Cardiac septum (tissue), 1 donor: ENCODE results near the gene ATP8B4. TPM values are rescaled to one million over a fixed set of nuclear protein-coding genes. Genes with fewer than 3 reads are reported as not detected.
"Not testable (repeated sequence)": the region's sequence is repeated elsewhere in the genome, so short reads cannot be mapped to it uniquely, and the experiment has no call there.

Experiments used
- DNase-seq: peaks from one replicate; pipeline ENCODE4 v3.0.0-alpha.2; 2020; ENCODE audit warnings: low spot score
- intact Hi-C: fragments of 100-400 bp; cut with DNase I; formaldehyde crosslinking; loops from one replicate; pipeline ENCODE4 v1.14.0; 2022
- long read RNA-seq: library from polyadenylated mRNA; unstranded; transcript quantifications from one replicate; pipeline ENCODE4 v2.0.0, GENCODE V29; 2021
- total RNA-seq: library from RNA; stranded (reverse); fragmentation: NEBNext Ultra II Directional; extraction: Animal tissue kit (Norgen Biotek cat#: 25700); gene quantifications from one replicate; pipeline ENCODE4 v1.2.1, GENCODE V29; 2021
- donor health status: DM: no; HTN: no; CAD: no.

ATP8B4 gene
- 3.1 TPM for total RNA-seq
- long read RNA-seq, partial matches to known transcripts, result 1 of 1 reads
- long read RNA-seq, other reads (novel, unspliced or antisense), result 0 of 1 reads

GRCh38 chr15:50119063-50120040 lies at the start of gene ATP8B4:
TSS of gene ATP8B4 (minus strand) at chr15:50119233. CDS start at chr15:50106966, 12,267 bp downstream.
- no peak for DNase-seq
- intact Hi-C loops, result no loop called here

DNA sequence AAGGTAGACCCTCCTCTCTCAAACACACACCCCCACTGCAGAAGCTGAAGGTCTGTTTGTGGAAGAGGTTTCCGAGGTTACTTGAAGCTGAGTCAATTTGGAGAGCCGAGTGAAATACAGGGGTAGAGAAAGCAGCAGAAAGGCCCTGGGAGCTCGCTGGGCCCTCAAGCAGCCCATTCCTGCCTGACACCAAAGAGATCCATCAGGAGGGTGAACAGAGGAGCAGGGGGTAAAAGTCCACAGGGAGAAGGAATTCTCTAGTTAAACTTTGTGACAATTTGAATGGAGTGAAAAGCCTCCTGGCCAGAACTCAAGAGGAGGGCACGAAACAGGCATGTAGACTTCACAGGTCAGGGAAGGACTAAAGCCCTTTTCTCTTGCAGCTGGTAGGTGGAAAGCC lies 49.3 kb upstream of the ATP8B4 start:
- intact Hi-C loops, result no loop called here
- no peak for DNase-seq

GRCh38 chr15:50167110-50167509 lies 48.1 kb upstream of the ATP8B4 start:
- DNase-seq, result no peak
- intact Hi-C loops, result no loop called here

- intact Hi-C loops, result no loop called here
- DNase-seq, result no peak
Measured at GRCh38 chr15:50166216-50166615, 47.2 kb upstream of the ATP8B4 start.

DNA sequence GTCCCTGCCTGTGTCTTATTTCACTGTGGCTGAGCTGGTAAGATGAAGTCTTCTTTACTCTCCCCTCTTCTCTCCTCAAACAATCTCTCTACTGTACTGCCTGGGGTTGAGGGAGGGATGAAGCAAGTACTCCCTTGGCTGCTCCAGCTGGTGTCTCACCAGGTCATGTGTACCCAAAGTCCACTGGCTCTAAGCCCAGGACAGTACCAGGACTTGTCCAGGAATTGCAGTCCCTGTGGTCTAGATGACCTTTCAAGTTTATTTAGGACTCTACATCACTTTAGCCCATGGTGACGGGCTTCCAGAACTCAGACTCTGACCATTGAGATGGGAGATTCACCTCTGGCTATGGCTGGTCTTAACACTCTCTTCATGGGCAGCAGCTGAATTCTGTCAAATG lies 45.4 kb upstream of the ATP8B4 start:
- intact Hi-C loops, result no loop called here
- no peak for DNase-seq

- DNase-seq, result no peak
- intact Hi-C loops, result no loop called here
Measured at GRCh38 chr15:50163719-50164410, 44.8 kb upstream of the ATP8B4 start.

DNA sequence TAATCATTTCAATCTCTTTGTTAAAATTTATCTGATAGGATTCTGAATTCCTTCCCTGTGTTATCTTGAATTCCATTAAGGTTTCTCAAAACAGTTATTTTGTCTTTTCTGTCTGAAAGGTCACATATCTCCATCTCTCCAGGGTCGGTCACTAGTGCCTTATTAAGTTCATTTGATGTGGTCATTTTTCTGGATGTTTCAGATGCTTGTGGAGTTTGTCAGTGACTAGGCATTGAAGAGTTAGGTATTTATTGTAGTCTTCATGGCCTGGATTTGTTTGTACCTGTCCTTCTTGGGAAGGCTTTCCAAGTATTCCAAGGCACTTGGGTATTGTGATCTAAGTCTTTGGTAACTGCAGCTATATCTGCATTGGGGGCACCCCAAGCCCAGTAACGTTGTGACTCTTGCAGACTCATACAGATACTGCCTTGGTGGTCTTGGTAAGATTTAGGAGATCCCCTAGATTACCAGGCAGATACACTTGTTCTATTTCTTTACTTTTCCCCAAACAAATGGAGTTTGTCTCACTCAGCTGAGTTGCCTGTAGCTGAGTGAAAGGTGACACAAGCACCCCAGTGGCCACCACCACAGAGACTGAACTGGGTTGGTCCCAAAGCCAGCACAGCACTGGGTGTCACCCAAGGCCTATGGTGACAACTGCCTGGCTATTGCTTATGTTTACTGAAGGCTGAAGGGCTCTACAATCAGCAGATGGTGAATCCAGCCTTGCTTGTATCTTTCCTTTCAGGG lies 44.1 kb upstream of the ATP8B4 start:
- DNase-seq, result no peak
- intact Hi-C loops, result no loop called here

DNA sequence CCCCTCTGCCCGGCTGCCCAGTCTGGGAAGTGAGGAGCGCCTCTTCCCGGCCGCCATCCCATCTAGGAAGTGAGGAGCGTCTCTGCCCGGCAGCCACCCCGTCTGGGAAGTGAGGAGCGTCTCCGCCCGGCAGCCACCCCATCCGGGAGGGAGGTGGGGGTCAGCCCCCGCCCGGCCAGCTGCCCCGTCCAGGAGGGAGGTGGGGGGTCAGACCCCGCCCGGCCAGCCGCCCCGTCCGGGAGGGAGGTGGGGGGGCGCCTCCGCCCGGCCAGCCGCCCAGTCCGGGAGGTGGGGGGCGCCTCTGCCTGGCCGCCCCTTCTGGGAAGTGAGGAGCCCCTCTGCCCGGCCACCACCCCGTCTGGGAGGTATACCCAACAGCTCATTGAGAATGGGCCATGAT lies 39.2 kb upstream of the ATP8B4 start:
- DNase-seq, intact Hi-C loops: not testable (repeated sequence)

GRCh38 chr15:50151476-50151875 lies 32.4 kb upstream of the ATP8B4 start:
- intact Hi-C loops, result no loop called here
- DNase-seq, result no peak

DNA sequence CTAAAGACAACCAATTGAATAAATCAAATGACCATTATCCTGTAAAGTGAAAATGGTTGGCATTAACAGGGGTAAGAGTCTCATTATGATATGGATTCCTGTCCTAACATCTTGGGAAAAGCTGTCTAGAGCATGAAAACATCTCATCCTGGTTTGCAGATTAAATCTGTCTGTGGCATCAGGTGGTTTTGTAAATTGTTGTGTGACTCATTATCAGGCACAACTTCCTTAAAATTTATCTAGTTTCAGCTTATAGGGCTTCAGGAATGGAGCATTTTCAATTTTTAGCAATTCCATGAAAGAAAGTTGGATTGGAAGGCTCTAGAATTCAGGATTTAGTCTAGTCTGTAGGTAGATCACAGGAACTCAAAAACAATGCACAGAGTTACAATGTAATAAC lies 31.8 kb upstream of the ATP8B4 start:
- intact Hi-C loops, result no loop called here
- no peak for DNase-seq

GRCh38 chr15:50150349-50150748 lies 31.3 kb upstream of the ATP8B4 start:
- no peak for DNase-seq
- intact Hi-C loops, result no loop called here

DNA sequence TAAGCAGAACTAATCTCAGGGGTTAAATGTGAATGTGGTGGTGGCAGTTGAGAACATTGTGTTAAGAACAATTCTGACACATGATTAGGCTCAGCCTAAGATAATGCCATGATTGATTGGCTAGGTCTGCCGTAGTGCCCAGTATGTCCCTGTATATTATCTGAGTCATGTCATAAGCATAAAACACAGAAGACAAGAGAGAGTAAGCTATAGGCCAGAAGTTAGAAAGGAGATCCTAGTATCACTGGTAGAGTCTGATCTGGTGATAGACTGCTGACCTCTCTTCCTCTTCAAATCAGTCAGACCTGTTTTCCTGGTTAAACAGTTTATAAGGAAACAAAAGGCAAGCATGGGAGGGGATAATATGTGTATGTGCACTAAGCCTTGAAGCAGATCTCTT lies 30.1 kb upstream of the ATP8B4 start:
- no peak for DNase-seq
- intact Hi-C loops, result loop anchor here (5.0 to 10.0 kb wide), 3 partner anchors 914 to 1794 kb away; no protein-coding TSS in a partner anchor

DNA sequence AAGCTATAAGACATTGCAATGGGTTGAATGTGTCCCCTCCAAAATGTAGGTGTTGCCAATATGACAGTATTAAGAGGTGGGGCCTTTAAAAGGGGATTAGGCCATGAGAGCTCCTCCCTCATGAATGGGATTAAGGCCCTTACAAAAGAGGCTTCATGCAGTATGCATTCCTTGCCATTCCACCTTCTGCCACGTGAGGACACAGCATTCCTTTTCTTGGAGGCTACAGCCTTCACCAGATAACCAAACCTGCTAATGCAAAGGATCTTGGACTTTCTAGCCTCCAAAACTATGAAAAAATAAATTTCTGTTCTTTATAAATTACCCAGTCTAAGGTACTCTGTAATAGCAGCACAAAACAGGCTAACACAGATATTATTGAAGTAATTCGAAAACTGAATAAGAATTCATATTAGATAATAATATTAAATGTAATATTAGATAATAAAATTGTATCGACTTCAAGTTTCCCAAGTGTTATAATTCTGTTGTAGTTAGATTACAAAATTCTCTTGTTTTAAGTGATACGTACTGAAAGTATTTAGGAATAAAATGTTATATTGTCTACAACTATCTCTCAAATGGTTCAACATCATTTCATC lies 29.4 kb upstream of the ATP8B4 start:
- no peak for DNase-seq
- intact Hi-C loops, result loop anchor here (5.0 to 10.0 kb wide), 3 partner anchors 914 to 1794 kb away; no protein-coding TSS in a partner anchor

- no peak for DNase-seq
- intact Hi-C loops, result loop anchor here (5.0 to 10.0 kb wide), 3 partner anchors 912 to 1792 kb away; no protein-coding TSS in a partner anchor
Measured at GRCh38 chr15:50146632-50147031, 27.6 kb upstream of the ATP8B4 start.

DNA sequence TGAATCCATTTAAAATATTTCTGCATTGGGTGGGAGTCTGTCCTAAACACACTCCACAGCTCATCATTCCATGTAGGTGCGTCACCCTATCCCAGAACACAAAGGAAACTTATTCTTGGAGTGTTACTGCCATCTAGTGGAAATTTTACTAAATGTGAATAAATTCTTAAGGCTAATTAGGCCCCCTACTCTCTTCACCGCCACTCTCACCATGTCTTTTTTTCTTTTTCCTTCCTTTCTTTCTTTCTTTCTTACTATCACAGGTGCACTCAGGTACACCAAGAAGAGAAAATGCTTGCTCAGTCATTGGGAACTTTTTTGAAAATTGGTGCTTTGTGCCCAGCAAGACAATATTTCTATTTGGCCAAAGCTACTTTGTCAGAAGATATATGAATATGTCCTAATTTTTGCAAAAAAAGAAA lies 26.4 kb upstream of the ATP8B4 start:
- intact Hi-C loops, result loop anchor here (5.0 to 10.0 kb wide), 3 partner anchors 911 to 1791 kb away; no protein-coding TSS in a partner anchor

DNA sequence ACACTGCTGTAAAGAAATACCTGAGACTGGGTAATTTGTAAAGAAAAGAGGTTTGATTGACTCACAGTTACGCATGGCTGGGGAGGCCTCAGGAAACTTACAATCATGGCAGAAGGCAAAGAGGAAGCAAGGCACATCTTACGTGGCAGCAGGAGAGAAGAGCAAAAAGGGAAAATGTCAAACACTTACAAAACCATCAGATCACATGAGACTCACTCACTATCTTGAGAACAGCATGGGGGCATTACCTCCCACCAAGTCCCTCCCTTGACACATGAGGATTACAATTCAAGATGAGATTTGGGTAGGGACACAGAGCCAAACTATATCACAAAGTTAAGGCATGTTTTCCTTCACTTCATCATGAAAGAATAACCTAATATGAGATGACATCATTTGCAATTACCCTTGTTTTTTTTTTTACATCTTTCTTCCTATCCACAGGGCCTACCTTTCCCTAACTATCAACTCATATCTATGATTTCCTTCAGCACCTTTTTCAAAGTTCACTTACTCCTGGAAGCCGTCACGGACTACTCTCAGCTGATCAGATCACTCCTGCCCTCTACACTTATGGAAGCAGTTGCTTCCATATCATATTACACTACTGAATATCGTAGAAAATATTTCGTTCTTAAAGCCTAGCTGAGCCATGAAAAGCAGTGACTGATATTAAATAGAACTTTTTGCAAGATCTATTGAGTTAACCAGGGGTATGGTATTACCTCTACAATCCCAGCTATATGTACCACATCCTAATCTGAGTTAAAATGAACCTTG lies 25.5 kb upstream of the ATP8B4 start:
- intact Hi-C loops, result loop anchor here (5.0 to 10.0 kb wide), 3 partner anchors 910 to 1790 kb away; no protein-coding TSS in a partner anchor
- DNase-seq, result no peak

More for the DNA sequence above, 26.4 kb upstream of the ATP8B4 start:
- DNase-seq, result no peak

- intact Hi-C loops, result loop anchor here (10.0 kb wide), 2 partner anchors 909 to 1789 kb away; no protein-coding TSS in a partner anchor
- no peak for DNase-seq
Measured at GRCh38 chr15:50143255-50143860, 24.3 kb upstream of the ATP8B4 start.

GRCh38 chr15:50141856-50142255 lies 22.8 kb upstream of the ATP8B4 start:
- intact Hi-C loops, result loop anchor here (10.0 kb wide), 2 partner anchors 907 to 1787 kb away; no protein-coding TSS in a partner anchor
- DNase-seq, result no peak
